ENCODE measurements around the gene NOL8. TPM values are rescaled to one million over a fixed set of nuclear protein-coding genes. Genes with fewer than 3 reads are reported as not detected.
A peak's percentile ranks its signal among the peaks of the same experiment; 100 is the strongest.

NOL8 gene
- total and polyA plus RNA-seq, 12 donors = 9.1 to 27.4 (median 15.0) TPM

DNA sequence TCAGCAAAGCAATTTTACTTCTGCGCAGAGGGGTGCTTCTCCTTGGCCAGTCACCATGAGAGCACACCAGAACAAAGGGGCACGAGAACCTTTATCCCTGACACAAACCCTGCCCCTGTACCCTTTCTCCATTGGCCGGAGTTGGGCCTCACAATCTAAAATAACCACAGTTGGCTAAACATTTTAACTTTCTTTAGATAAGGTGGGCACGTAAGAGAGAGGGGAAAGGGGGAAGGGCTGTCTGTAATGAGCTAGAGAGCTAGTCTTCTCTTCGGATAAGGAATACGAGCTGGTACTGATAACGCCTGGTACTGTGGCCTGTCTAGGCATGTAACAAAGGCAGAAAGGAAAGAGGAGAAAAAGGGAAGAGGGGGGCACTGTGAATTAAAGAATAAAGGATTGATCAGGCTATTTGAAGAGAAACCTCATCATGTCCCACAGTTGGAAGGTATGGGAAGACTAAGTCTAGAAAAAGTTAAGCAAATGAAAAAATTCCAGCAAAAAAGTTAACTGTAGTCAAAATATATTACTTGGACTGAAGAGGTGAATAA lies 29.8 kb downstream of the NOL8 start:
- no peak for ATAC-seq
- TF ChIP-seq, protein P1, sequence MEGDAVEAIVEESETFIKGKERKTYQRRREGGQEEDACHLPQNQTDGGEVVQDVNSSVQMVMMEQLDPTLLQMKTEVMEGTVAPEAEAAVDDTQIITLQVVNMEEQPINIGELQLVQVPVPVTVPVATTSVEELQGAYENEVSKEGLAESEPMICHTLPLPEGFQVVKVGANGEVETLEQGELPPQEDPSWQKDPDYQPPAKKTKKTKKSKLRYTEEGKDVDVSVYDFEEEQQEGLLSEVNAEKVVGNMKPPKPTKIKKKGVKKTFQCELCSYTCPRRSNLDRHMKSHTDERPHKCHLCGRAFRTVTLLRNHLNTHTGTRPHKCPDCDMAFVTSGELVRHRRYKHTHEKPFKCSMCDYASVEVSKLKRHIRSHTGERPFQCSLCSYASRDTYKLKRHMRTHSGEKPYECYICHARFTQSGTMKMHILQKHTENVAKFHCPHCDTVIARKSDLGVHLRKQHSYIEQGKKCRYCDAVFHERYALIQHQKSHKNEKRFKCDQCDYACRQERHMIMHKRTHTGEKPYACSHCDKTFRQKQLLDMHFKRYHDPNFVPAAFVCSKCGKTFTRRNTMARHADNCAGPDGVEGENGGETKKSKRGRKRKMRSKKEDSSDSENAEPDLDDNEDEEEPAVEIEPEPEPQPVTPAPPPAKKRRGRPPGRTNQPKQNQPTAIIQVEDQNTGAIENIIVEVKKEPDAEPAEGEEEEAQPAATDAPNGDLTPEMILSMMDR (IDR thresholded peaks at IDR 0.05) = no peak
- Histone ChIP-seq H3K4me3 (no peak overlapping the region), H3K27me3 (no peaks in the 10 kb centered on the region), H3K4me1 (peaks cover 0 to 32% (median 27%) of the 10 kb centered on the region in 9 donors), H3K27ac (peak overlapping the region in 3 of 10 donors; percentile 22 to 75 (median 73)), H3K9me3 (no peaks in the 10 kb centered on the region), H3K36me3 (peaks cover 0 to 49% (median 26%) of the 10 kb centered on the region in 9 donors)
- no peak for DNase-seq
- WGBS, 2 donors = 47 to 58% methylated on average over 7 of the region's 7 CpGs
- intact Hi-C loops (cut with DNase I) = loop anchor here in 2 of 10 donors (10.0 kb wide), 1 partner anchor 161 kb away; no protein-coding TSS in a partner anchor

DNA sequence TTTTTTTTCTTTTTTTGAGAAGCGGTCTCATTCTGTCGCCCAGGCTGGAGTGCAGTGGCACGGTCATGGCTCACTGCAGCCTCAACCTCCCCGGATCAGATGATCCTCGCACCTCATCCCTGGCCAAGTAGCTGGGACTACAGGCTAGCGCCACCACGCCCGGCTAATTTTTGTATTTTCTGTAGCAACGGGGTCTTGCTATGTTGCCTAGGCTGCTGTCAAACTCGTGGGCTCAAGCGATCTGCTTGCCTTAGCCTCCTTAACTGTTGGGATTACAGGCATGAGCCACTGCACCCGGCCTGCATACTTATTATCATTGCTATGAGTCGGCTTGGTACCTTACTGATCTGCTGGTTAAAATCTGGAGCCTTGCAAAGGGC lies 30.9 kb downstream of the NOL8 start:
- no peaks in the 10 kb centered on the region for H3K27me3 ChIP-seq
- intact Hi-C loops (cut with DNase I) = loop anchor here in 3 of 10 donors (5.0 to 10.0 kb wide), 2 partner anchors 152 to 159 kb away; no protein-coding TSS in a partner anchor
- H3K4me1 ChIP-seq = peaks cover 0 to 32% (median 27%) of the 10 kb centered on the region in 9 donors
- 24 to 25% methylated on average over 13 of the region's 13 CpGs for WGBS, 2 donors
- H3K27ac ChIP-seq = peak overlapping the region; percentile 46 to 87 (median 74)
- H3K9me3 ChIP-seq = no peaks in the 10 kb centered on the region
- ATAC-seq (peak in 3 of 8 donors; percentile 17 to 43 (median 23)), DNase-seq (no peak)
- peaks cover 0 to 42% (median 22%) of the 10 kb centered on the region in 9 donors for H3K36me3 ChIP-seq
- TF ChIP-seq, protein P1 (IDR thresholded peaks at IDR 0.05) = no peak
- peak overlapping the region; percentile 60 to 92 (median 78) for H3K4me3 ChIP-seq

DNA sequence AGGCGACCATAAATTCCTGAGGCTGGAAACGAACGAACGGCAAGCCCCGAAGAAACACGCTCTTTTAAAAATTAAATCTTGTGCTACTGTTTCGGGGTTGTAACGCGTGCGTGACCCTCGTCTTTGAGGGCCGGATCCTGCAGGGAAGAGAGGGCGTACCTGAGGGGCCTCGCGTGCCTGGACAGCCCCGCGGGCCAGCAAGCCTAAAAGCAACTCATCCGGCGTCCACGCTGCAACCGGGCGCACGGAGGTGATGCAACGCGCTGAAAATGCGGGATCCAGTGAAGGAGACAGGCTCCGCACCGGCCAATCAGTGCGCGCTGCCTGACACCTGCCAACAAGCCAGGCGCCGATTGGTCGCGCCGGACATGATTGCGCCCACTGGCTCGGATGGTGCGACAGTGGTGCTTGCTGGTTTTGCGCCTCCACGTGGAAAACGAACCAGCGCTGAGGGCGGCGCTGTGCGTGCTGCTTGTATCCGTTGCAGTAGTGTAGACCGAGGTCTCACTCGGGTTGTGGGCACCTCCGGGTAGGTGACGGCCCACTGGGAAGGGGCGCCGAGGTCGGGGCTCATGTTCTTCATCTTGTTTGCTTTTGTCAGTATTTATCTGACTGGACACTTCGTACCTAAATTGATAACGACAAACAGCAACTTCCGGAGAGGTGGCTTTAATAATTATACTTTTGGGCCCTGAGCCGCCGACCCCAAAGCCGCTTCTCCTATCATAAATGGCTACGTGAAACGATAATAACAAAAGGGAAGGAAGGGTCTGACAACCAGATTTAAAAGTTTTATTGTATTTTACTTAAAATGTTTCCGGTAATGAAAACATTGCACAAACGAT lies 31.5 kb downstream of the NOL8 start, which contains the start of gene IARS1:
IARS1 (minus strand) TSS at position 246 of the 845 bp plus-strand sequence. CDS start 4,278 bp downstream, outside the sequence.
- TF ChIP-seq, protein P1 (IDR thresholded peaks at IDR 0.05) = peak in 6 of 9 donors; percentile 13 to 65 (median 47)
- 0% methylated on average over 63 of the region's 63 CpGs for WGBS, 2 donors
- Histone ChIP-seq H3K9me3 (no peaks in the 10 kb centered on the region), H3K4me1 (peaks cover 0 to 32% (median 27%) of the 10 kb centered on the region in 9 donors), H3K36me3 (peaks cover 0 to 40% (median 17%) of the 10 kb centered on the region in 9 donors), H3K27me3 (no peaks in the 10 kb centered on the region), H3K27ac (peak within 1 kb of the TSS; percentile 46 to 87 (median 74)), H3K4me3 (peak within 1 kb of the TSS; percentile 60 to 92 (median 78))
- DNase-seq = peak; percentile 98 to 99
- ATAC-seq = peak; percentile 99 to 100 (median 100)
- intact Hi-C loops (cut with DNase I) = loop anchor here in 3 of 10 donors (5.0 to 10.0 kb wide), 2 partner anchors 151 to 159 kb away; no protein-coding TSS in a partner anchor

DNA sequence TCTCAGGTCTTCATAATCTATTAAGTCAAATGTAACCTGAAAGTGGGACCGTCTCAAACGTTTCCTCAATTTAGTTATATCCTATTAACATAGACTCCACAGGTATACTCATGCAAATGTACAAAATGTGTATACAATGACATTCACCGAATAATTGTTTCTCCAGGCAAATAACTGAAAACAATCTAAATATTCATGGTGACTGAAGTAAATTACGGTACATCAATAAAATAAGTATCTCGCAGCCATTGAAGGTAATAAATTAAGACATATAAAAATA lies 32.1 kb downstream of the NOL8 start:
- 1% methylated on average over 5 of the region's 5 CpGs for WGBS, 2 donors
- ATAC-seq = no peak
- intact Hi-C loops (cut with DNase I) = loop anchor here in 3 of 10 donors (5.0 to 10.0 kb wide), 2 partner anchors 151 to 158 kb away; no protein-coding TSS in a partner anchor

More for the DNA sequence above, 32.1 kb downstream of the NOL8 start:
- Histone ChIP-seq H3K27me3 (no peaks in the 10 kb centered on the region), H3K27ac (peak overlapping the region in 9 of 10 donors; percentile 46 to 87 (median 75)), H3K36me3 (peaks cover 0 to 40% (median 12%) of the 10 kb centered on the region in 9 donors), H3K4me3 (peak overlapping the region; percentile 60 to 92 (median 78)), H3K9me3 (no peaks in the 10 kb centered on the region), H3K4me1 (peaks cover 0 to 32% (median 27%) of the 10 kb centered on the region in 9 donors)
- DNase-seq = no peak
- TF ChIP-seq, protein P1 (IDR thresholded peaks at IDR 0.05) = no peak
